SK-MEL-5 (cell line): Measurements from ENCODE around the gene CHMP1B. TPM values are rescaled to one million over a fixed set of nuclear protein-coding genes. Genes with fewer than 3 reads are reported as not detected.

Experiments used
- DNase-seq: peaks from one replicate; pipeline ENCODE4 v3.0.0-alpha.2; 2016; ENCODE audit warnings: low read depth, low spot score
- in situ Hi-C: cut with HindIII; loops from 2 replicates; pipeline ENCODE4 v1.10.0; 2016; ENCODE audit warnings: low sequenced_read_pairs, high pct_unique_total_duplicates, low pct_unique_long_range_greater_than_20kb
- total RNA-seq: library from RNA; depleted of rRNA; stranded (reverse); fragments of >200 nt; shearing (Covaris generic); gene quantifications from 2 replicates; pipeline ENCODE4 v1.2.3, GENCODE V29; 2014

Gene CHMP1B
- total RNA-seq, 1 experiment from 2014 or later, result 180 TPM

- no peak for DNase-seq
- in situ Hi-C loops, result no loop called here
These were observed 9.6 kb downstream of the CHMP1B start for GRCh38 chr18:11860594-11861450.

GRCh38 chr18:11861583-11862288 is 10.5 kb downstream of the CHMP1B start:
- no peak for DNase-seq
- in situ Hi-C loops, result no loop called here

GRCh38 chr18:11862468-11863137 is 11.4 kb downstream of the CHMP1B start:
- no peak for DNase-seq
- in situ Hi-C loops, result no loop called here

GRCh38 chr18:11864471-11864870 is 13.3 kb downstream of the CHMP1B start:
- no peak for DNase-seq
- in situ Hi-C loops, result no loop called here

GRCh38 chr18:11865071-11865470 is 13.9 kb downstream of the CHMP1B start:
- DNase-seq, result no peak
- in situ Hi-C loops, result no loop called here

GRCh38 chr18:11866329-11866728 is 15.1 kb downstream of the CHMP1B start:
- no peak for DNase-seq
- in situ Hi-C loops, result no loop called here

GRCh38 chr18:11866764-11867163 is 15.6 kb downstream of the CHMP1B start:
- in situ Hi-C loops, result no loop called here
- DNase-seq, result no peak

- DNase-seq, result no peak
- in situ Hi-C loops, result no loop called here
These were observed 17.0 kb downstream of the CHMP1B start for GRCh38 chr18:11868230-11868629.

- in situ Hi-C loops, result no loop called here
- DNase-seq, result no peak
These were observed 20.3 kb downstream of the CHMP1B start for GRCh38 chr18:11871501-11871900.

GRCh38 chr18:11872479-11873136 is 21.4 kb downstream of the CHMP1B start:
- in situ Hi-C loops, result no loop called here
- peak; percentile 66 for DNase-seq

GRCh38 chr18:11873670-11874340 is 22.6 kb downstream of the CHMP1B start:
- DNase-seq, result no peak
- in situ Hi-C loops, result no loop called here

- in situ Hi-C loops, result no loop called here
- no peak for DNase-seq
These were observed 23.5 kb downstream of the CHMP1B start for GRCh38 chr18:11874676-11875075.

- in situ Hi-C loops, result no loop called here
These were observed 26.4 kb downstream of the CHMP1B start for GRCh38 chr18:11877497-11878135.

GRCh38 chr18:11880586-11881304 is 29.5 kb downstream of the CHMP1B start:
- in situ Hi-C loops, result no loop called here
- DNase-seq, result no peak

More at GRCh38 chr18:11877497-11878135, 26.4 kb downstream of the CHMP1B start:
- DNase-seq, result no peak

GRCh38 chr18:11882636-11883035 is 31.4 kb downstream of the CHMP1B start:
- in situ Hi-C loops, result no loop called here
- no peak for DNase-seq

- DNase-seq, result no peak
- in situ Hi-C loops, result no loop called here
These were observed 31.9 kb downstream of the CHMP1B start for GRCh38 chr18:11883153-11883552.
